Esophagus squamous epithelium (tissue), 5 donors: ENCODE results near the gene ADARB2. TPM values are rescaled to one million over a fixed set of nuclear protein-coding genes. Genes with fewer than 3 reads are reported as not detected.

Experiments
- DNase-seq: peaks from one replicate; lab custom pipeline; 2025; lab: John Stamatoyannopoulos, UW
- H3K27ac ChIP-seq, 4 donors: fragments of 200-600 bp; sonication (generic); one replicate each; pipeline ENCODE4 v1.5.1; 2016 to 2019; ENCODE audit warnings: mild to moderate bottlenecking in 1 of 4
- H3K27me3 ChIP-seq, 4 donors: fragments of 200-600 bp; sonication (generic); 1 replicate in 3 of 4; 2 replicates in 1 of 4; pipeline versions ENCODE4 v1.5.1 to v1.6.0; 2017 to 2021; ENCODE audit warnings: antibody characterized with exemption in 1 of 4
- H3K36me3 ChIP-seq, 3 donors: fragments of 200-600 bp; sonication (generic); one replicate each; pipeline ENCODE4 v1.5.1; 2016 to 2019
- H3K4me1 ChIP-seq, 3 donors: fragments of 200-600 bp; sonication (generic); one replicate each; pipeline ENCODE4 v1.5.1; 2017 to 2019
- H3K4me3 ChIP-seq, 4 donors: fragments of 200-600 bp; sonication (generic); 1 replicate in 3 of 4; 2 replicates in 1 of 4; pipeline ENCODE4 v1.5.1; 2016 to 2019; ENCODE audit warnings: mild to moderate bottlenecking in 2 of 4, moderate library complexity in 1 of 4
- H3K9me3 ChIP-seq, 3 donors: fragments of 200-600 bp; sonication (generic); one replicate each; pipeline ENCODE4 v1.5.1; 2016 to 2019
- CTCF ChIP-seq, 6 experiments: fragments of 450-650 bp in 4 of 6; fragments of 200-600 bp in 2 of 6; sonication (generic) in 2 of 6; IDR thresholded peaks; one replicate each; pipeline ENCODE4 v1.5.1; 2016 to 2019; ENCODE audit warnings: antibody characterized with exemption in 6 of 6, mild to moderate bottlenecking in 4 of 6, moderate library complexity in 4 of 6
- POLR2A ChIP-seq, 4 donors: fragments of 450-650 bp; IDR thresholded peaks; one replicate each; pipeline ENCODE4 v1.6.1; 2017; ENCODE audit warnings: antibody characterized with exemption in 4 of 4, mild to moderate bottlenecking in 4 of 4, moderate library complexity in 3 of 4
- WGBS, 2 donors: methylation state at CpG; one replicate each; pipeline ENCODE4 v1.1.5; 2018; 5-methylcytosine and 5-hydroxymethylcytosine counted together
- intact Hi-C: fragments of 100-400 bp; cut with DNase I; formaldehyde crosslinking; loops from one replicate; pipeline ENCODE4 v1.15.0; 2022
- total RNA-seq, 4 donors: library from RNA; depleted of rRNA; stranded (reverse); fragments of >200 nt; gene quantifications; one replicate each; pipeline ENCODE4 v1.1.0, GENCODE V29; 2016
- donor health status: DM: yes; HTN: yes; CAD: no.

Gene ADARB2
- total RNA-seq, 4 donors from 2014 or later = 0.21 to 3.5 (median 1.5) TPM

DNA sequence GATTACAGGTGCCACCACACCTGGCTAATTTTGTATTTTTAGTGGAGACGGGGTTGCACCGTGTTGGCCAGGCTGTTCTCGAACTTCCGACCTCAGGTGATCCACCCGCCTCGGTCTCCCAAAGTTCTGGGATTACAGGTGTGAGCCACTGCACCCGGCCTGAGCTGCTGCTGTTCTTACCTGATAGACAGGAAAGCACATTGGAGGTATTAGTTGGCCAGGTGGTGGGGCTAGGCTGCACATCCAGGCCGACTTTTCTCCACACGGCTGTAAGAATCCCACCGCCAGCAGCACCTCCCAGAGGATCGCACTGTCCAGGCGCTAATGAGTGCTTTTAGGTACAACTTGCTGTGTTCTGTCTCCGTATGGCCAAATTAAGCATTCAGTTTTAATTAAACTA, 568.6 kb downstream of the ADARB2 start:
- no peak overlapping the region for H3K27ac ChIP-seq
- H3K4me3 ChIP-seq = no peak overlapping the region
- 85 to 89% methylated on average over 3 to 11 of the region's 13 CpGs for WGBS, 2 donors
- no peaks in the 10 kb centered on the region for H3K9me3 ChIP-seq
- peaks cover 0 to 26% (median 0%) of the 10 kb centered on the region in 4 donors for H3K27me3 ChIP-seq
- DNase-seq = no peak
- no peaks in the 10 kb centered on the region for H3K4me1 ChIP-seq
- intact Hi-C loops = no loop called here
- no peaks in the 10 kb centered on the region for H3K36me3 ChIP-seq
- TF ChIP-seq CTCF (IDR thresholded peaks at IDR 0.05) (no peak), POLR2A (IDR thresholded peaks at IDR 0.05) (no peak)

GRCh38 chr10:1166828-1167275, 570.5 kb downstream of the ADARB2 start:
- Histone ChIP-seq H3K27me3 (peaks cover 0 to 26% (median 0%) of the 10 kb centered on the region in 4 donors), H3K27ac (no peak overlapping the region), H3K9me3 (no peaks in the 10 kb centered on the region), H3K4me1 (no peaks in the 10 kb centered on the region), H3K36me3 (no peaks in the 10 kb centered on the region), H3K4me3 (no peak overlapping the region)
- 86 to 97% methylated on average over 4 to 7 of the region's 9 CpGs for WGBS, 2 donors
- DNase-seq = no peak
- TF ChIP-seq CTCF (IDR thresholded peaks at IDR 0.05) (no peak), POLR2A (IDR thresholded peaks at IDR 0.05) (no peak)
- intact Hi-C loops = no loop called here

GRCh38 chr10:1166101-1166827, 571.1 kb downstream of the ADARB2 start:
- intact Hi-C loops = no loop called here
- Histone ChIP-seq H3K27me3 (peaks cover 0 to 26% (median 0%) of the 10 kb centered on the region in 4 donors), H3K4me3 (no peak overlapping the region), H3K4me1 (no peaks in the 10 kb centered on the region), H3K36me3 (no peaks in the 10 kb centered on the region), H3K27ac (no peak overlapping the region), H3K9me3 (no peaks in the 10 kb centered on the region)
- TF ChIP-seq POLR2A (IDR thresholded peaks at IDR 0.05) = no peak
- no peak for TF ChIP-seq CTCF (IDR thresholded peaks at IDR 0.05)
- 84 to 92% methylated on average over 7 to 10 of the region's 15 CpGs for WGBS, 2 donors
- DNase-seq = no peak

DNA sequence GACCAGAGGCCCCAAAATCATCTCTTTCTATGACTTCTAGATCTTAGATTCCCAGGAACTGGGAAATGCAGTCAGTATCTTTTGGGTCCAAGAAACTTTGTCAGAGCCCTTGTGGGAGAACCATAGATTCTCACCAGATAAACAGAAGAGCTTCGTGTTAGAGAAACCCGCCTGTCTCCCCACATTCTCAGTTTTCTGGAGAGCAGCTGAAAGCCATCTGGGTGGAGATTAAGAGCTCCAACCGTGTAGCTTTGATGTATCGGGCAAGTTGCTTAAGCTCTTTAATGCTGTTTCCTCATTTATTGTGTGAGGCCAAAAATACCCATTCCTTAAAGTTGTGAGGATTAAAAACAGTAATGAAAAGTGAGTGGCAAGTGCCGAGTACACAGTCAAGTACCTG, 573.5 kb downstream of the ADARB2 start:
- Histone ChIP-seq H3K9me3 (no peaks in the 10 kb centered on the region), H3K27me3 (peaks cover 0 to 13% (median 0%) of the 10 kb centered on the region in 4 donors), H3K4me3 (no peak overlapping the region), H3K4me1 (no peaks in the 10 kb centered on the region), H3K27ac (no peak overlapping the region), H3K36me3 (no peaks in the 10 kb centered on the region)
- DNase-seq = no peak
- WGBS, 2 donors = 53 to 60% methylated on average over 5 of the region's 5 CpGs
- TF ChIP-seq CTCF (IDR thresholded peaks at IDR 0.05) (no peak), POLR2A (IDR thresholded peaks at IDR 0.05) (no peak)
- intact Hi-C loops = no loop called here

- Histone ChIP-seq H3K4me1 (no peaks in the 10 kb centered on the region), H3K4me3 (no peak overlapping the region), H3K27me3 (peaks cover 0 to 12% (median 0%) of the 10 kb centered on the region in 4 donors), H3K27ac (no peak overlapping the region), H3K36me3 (no peaks in the 10 kb centered on the region), H3K9me3 (no peaks in the 10 kb centered on the region)
- TF ChIP-seq CTCF (IDR thresholded peaks at IDR 0.05) (no peak), POLR2A (IDR thresholded peaks at IDR 0.05) (no peak)
- intact Hi-C loops = no loop called here
- DNase-seq = no peak
- 93% methylated on average over 18 to 27 of the region's 29 CpGs for WGBS, 2 donors
Observed at GRCh38 chr10:1163204-1163660, 574.1 kb downstream of the ADARB2 start.
